NCI-H2196 (cell line): ENCODE measurements around the gene TBX19.

Source experiments
- DNase-seq: peaks from one replicate; lab custom pipeline; 2025; ENCODE audit not compliant: unreplicated experiment; lab: John Stamatoyannopoulos, UW

Gene TBX19

GRCh38 chr1:168319691-168320090 is 39.0 kb downstream of the TBX19 start:
- no peak for DNase-seq

DNA sequence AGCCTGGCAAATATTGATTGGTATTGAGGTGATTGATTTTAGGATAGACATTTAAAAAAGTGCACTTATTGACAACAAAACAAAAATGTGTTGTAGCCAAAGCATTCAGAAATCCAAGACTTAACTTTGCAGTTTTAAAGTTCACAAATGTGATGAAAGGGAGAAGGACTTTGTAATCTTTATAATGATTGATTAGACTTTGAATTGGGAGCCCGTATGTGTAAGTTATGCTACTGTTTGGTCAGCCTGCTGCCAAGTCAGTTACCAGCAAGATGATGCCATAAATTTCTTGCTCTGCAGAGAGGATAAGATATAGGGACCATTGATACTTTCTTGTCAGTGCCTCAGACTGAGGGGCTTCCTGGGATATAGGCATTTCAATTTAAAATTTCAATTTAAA is 39.5 kb downstream of the TBX19 start:
- DNase-seq: no peak

DNA sequence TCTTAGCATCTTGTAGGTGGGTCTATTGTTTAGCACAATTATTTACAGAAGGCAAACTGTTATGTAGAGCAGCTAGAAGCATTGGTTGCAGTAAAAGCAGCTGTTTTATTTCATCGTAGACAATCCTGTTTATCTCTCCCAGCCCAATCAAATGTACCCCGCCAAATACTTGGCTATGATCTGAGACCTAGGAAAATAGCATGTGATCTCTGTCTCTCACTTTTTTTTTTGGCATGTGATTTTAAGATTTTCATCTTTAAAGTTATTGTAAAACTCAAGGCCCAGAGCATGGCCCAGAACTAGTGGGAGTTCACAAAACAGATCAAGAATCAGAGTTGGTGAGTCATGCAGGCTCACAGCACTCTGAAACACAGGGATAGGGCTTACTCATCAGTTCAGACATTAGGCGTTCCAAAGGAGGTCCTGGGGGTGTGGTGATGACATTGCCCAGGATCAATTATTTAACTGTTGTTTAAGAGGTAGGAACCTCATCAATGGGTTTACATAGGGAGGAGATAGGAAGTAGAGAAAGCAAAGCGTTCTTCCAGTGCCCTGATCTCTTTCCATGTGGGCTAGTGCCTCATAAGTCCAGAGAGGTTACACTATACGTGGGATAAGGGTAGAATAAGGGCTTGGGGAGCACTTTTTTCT is 40.2 kb downstream of the TBX19 start:
- no peak for DNase-seq

DNA sequence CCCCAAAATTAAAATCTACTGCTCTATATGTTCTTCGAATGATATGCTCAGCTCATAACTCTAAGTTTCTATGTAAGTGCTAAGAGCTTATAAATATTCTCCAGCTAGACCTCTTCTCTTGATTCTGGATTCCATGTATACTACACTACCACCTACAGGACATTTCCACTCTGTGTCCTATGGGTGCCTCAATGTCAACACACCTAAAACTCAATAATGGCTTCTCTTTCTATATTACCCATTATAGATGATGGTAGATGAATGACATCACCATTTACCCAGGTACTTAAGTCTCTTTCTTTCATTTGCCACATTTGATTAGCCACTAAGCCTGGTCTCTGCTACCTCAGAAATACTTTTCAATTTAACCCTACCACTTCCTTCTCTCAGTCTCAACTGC is 41.3 kb downstream of the TBX19 start:
- no peak for DNase-seq

DNA sequence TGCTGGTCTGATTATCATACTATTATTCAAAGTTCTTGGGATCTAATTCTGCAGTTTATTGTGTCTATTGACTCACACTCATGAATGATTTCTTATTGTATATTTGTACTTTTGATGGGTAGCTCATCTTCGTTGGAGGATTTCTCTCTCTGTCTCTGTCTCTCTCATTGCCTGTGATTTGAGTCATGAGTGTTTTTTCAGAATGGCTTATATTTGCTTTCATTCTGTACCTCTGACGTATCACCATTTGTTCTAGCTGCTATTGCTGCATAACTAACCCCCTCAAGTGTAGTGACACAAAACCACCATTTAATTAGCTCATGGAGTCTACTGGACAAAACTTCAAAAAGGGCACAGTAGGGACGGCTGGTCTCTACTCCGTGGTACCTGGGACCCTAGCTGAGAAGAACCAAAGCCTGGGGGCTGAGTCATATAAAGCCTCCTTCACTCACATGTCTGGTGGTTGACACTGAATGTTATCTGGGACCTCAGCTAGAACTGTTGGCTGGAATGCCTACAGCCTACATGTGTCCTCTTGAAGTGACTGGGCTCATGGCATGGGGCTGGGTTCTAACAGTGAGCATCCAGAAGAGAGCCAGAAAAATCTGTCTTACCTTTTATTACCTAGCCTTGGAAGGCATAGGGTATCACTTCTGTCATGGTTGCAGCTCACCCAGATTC is 44.2 kb downstream of the TBX19 start:
- DNase-seq: no peak

DNA sequence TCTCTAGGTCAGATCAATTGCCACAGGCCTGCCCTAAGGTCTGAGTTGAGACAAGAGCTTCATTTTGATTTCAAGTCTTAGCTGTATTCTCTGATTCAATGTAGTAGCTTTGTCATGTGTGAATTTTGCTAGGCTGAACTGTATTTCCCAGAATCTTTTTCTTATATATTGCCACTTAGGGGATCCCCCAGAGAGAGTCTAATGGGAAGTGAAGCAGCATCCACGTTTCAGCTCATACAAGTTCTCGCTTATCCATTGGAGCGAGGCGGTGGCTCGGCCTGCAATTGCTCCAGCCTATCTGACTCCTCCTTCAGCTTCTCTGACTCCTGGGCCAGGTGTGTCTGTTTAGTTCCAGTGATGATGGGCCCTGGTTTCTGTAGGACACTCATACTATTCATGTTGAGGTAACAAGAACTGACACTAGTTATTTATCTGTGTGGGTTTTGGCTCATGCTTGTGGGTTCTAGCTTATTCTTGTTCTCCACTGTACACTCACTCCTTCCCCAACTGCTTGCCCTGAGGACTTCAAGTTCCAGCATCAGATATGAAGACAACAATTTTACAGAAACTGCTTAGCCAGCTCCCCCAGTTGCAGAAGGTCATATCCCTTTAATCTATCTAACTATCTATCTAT is 48.2 kb downstream of the TBX19 start:
- DNase-seq: no peak

DNA sequence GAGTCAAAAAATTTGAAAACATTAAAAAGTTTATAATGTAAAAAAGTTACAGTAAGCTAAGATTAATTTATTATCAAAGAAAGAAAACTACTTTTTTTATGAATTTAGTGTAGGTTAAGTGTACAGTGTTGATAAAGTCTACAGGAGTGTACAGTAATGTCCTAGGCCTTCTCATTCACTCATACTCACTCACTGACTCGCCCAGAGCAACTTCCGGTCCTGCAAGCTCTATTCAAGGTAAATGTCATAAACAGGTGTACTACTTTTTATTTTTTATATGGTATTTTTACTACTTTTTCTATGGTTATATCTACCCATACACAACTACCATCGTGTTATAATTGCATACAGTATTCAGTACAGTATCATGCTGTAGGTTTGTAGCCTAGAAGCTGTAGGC is 49.6 kb downstream of the TBX19 start:
- DNase-seq: no peak

- DNase-seq: no peak
These were observed 50.9 kb downstream of the TBX19 start for GRCh38 chr1:168331569-168331968.

- DNase-seq: no peak
These were observed 53.0 kb downstream of the TBX19 start for GRCh38 chr1:168333562-168334276.

- no peak for DNase-seq
These were observed 54.8 kb downstream of the TBX19 start for GRCh38 chr1:168335500-168335899.

DNA sequence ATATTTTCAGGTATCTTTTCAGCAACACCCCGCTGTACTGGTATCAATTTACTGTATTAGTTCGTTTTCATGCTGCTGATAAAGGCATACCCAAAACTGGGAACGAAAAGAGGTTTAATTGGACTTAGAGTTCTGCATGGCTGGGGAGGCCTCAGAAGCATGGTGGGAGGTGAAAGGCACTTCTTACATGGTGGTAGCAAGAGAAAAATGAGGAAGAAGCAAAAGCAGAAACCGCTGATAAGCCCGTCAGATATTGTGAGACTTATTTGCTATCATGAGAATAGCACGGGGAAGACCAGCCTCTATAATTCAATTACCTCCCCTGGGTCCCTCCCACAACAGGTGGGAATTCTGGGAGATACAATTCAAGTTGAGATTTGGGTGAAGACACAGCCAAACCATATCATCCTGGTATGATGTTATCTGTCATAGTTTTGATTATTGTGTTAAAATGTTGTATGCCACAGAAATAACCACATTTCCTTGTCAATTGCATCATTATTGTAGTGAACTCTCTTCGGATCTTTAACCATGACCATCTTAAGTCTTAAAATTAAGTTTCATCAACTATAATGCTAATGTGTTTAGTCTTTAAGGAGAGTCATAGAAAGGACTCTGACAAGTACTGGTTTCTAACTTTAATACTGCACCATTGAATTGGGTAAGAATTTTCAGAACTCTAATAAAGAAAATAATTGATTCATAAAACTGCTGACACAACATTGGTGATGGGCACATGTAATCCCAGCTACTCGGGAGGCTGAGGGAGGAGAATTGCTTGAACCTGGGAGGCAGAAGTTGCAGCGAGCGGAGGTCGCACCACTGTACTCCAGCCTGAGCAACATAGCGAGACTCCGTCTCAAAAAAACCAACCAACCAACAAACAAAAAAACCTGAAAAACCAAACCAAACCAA is 58.2 kb downstream of the TBX19 start:
- no peak for DNase-seq

GRCh38 chr1:168340781-168341482 is 60.3 kb downstream of the TBX19 start:
- DNase-seq: no peak

GRCh38 chr1:168341483-168341975 is 60.9 kb downstream of the TBX19 start:
- no peak for DNase-seq

GRCh38 chr1:168342572-168343280 is 62.0 kb downstream of the TBX19 start:
- DNase-seq: peak; percentile 64

DNA sequence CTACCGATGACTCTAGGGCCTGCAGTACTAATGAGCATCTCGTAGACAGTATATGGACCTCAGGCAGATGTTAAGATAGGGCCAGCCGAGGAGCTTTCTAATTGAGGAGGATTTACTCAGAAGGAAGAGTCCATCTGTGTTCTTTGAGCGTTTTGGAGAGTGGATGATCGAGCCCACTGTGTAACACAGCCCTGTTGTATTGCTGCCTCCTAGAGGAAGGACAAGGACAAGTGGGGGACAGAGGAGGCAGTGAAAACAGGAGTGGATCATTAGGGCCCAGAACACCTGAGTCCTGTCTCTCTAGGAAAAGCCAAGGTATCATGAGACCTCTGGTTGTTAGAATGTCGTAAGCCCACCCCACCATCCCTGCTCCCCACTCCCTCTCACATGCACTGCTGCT is 62.9 kb downstream of the TBX19 start:
- no peak for DNase-seq

GRCh38 chr1:168344517-168344916 is 63.8 kb downstream of the TBX19 start:
- DNase-seq: no peak

GRCh38 chr1:168345939-168346338 is 65.3 kb downstream of the TBX19 start:
- no peak for DNase-seq

GRCh38 chr1:168347630-168348029 is 67.0 kb downstream of the TBX19 start:
- DNase-seq: no peak

DNA sequence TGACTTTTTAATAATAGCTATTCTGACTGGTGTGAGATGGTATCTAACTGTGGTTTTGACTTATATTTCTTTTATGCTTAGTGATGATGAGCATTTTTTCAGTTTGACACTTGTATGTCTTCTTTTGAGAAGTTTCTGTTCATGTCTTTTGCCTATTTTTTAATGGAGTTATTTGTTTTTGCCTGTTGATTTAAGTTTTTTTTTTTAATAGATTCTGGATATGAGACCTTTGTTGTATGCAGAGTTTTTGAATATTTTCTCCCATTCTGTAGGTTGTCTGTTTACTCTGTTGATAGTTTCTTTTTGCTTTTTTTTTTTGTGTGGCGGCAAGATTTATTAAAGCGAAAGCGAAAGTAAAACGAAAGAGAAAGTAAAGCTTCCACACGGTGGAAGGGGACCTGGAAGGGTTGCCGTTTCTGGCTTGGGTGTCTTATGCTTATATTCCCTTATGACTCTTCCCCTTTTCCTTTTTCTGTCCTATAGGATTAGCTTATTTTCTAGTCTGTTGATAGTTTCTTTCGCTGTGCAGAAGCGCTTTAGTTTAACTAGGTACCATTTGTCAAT is 67.6 kb downstream of the TBX19 start:
- no peak for DNase-seq
